ENCODE measurements around the gene SLC66A3.

Gene SLC66A3

GRCh38 chr2:11142987-11143386, 12.3 kb upstream of the SLC66A3 start:
- Histone ChIP-seq H2AFZ (ENCODE audit: low read depth, low read length) (no peak overlapping the region), H3K9me3 (ENCODE audit: insufficient read depth, low read length, severe bottlenecking) (no peaks in the 10 kb centered on the region), H3K36me3 (ENCODE audit: insufficient read depth, low read length) (no peaks in the 10 kb centered on the region), H3K9ac (ENCODE audit: low read depth, low read length) (no peak overlapping the region), H3K79me2 (ENCODE audit: insufficient read depth, low read length) (no peaks in the 10 kb centered on the region), H3K4me1 (ENCODE audit: insufficient read depth, low read length) (no peaks in the 10 kb centered on the region), H3K4me3 (ENCODE audit: low read depth in 1 of 2, low read length in 2 of 2) (no peak overlapping the region), H4K20me1 (ENCODE audit: insufficient read depth, low read length) (no peaks in the 10 kb centered on the region), H3K4me2 (ENCODE audit: insufficient read depth, low read length) (no peak overlapping the region), H3K27me3 (ENCODE audit: insufficient read depth, low read length, poor library complexity) (peaks cover 15% of the 10 kb centered on the region), H3K27ac (ENCODE audit: low read length) (no peak overlapping the region)
- DNase-seq (no peak), ATAC-seq (ENCODE audit: insufficient read depth, low read depth) (no peak)
- no peak for TF ChIP-seq EZH2 (IDR thresholded peaks at IDR 0.05; ENCODE audit: borderline replicate concordance, low read depth, low read length, severe bottlenecking)
- TF ChIP-seq CTCF (IDR thresholded peaks at IDR 0.05; ENCODE audit: borderline replicate concordance, extremely low read depth, low read length, poor library complexity, severe bottlenecking) = no peak

- Histone ChIP-seq H3K4me2 (ENCODE audit: insufficient read depth, low read length) (no peak overlapping the region), H3K27me3 (ENCODE audit: insufficient read depth, low read length, poor library complexity) (peaks cover 15% of the 10 kb centered on the region), H3K4me1 (ENCODE audit: insufficient read depth, low read length) (no peaks in the 10 kb centered on the region), H3K27ac (ENCODE audit: low read length) (no peak overlapping the region), H3K4me3 (ENCODE audit: low read depth in 1 of 2, low read length in 2 of 2) (no peak overlapping the region), H3K79me2 (ENCODE audit: insufficient read depth, low read length) (no peaks in the 10 kb centered on the region), H4K20me1 (ENCODE audit: insufficient read depth, low read length) (no peaks in the 10 kb centered on the region), H3K36me3 (ENCODE audit: insufficient read depth, low read length) (no peaks in the 10 kb centered on the region), H2AFZ (ENCODE audit: low read depth, low read length) (no peak overlapping the region), H3K9me3 (ENCODE audit: insufficient read depth, low read length, severe bottlenecking) (no peaks in the 10 kb centered on the region), H3K9ac (ENCODE audit: low read depth, low read length) (no peak overlapping the region)
- no peak for ATAC-seq (ENCODE audit: insufficient read depth, low read depth)
- no peak for DNase-seq
- TF ChIP-seq CTCF (IDR thresholded peaks at IDR 0.05; ENCODE audit: borderline replicate concordance, extremely low read depth, low read length, poor library complexity, severe bottlenecking) (no peak), EZH2 (IDR thresholded peaks at IDR 0.05; ENCODE audit: borderline replicate concordance, low read depth, low read length, severe bottlenecking) (no peak)
Observed at GRCh38 chr2:11144077-11144737, 11.1 kb upstream of the SLC66A3 start.

GRCh38 chr2:11144738-11145079, 10.6 kb upstream of the SLC66A3 start:
- no peak for DNase-seq
- H2AFZ ChIP-seq (ENCODE audit: low read depth, low read length) = no peak overlapping the region
- no peaks in the 10 kb centered on the region for H4K20me1 ChIP-seq (ENCODE audit: insufficient read depth, low read length)
- H3K4me1 ChIP-seq (ENCODE audit: insufficient read depth, low read length) = no peaks in the 10 kb centered on the region
- no peaks in the 10 kb centered on the region for H3K79me2 ChIP-seq (ENCODE audit: insufficient read depth, low read length)
- no peak for ATAC-seq (ENCODE audit: insufficient read depth, low read depth)
- H3K4me3 ChIP-seq (ENCODE audit: low read depth in 1 of 2, low read length in 2 of 2) = no peak overlapping the region
- no peak overlapping the region for H3K9ac ChIP-seq (ENCODE audit: low read depth, low read length)
- no peak overlapping the region for H3K27ac ChIP-seq (ENCODE audit: low read length)
- peaks cover 15% of the 10 kb centered on the region for H3K27me3 ChIP-seq (ENCODE audit: insufficient read depth, low read length, poor library complexity)
- TF ChIP-seq EZH2 (IDR thresholded peaks at IDR 0.05; ENCODE audit: borderline replicate concordance, low read depth, low read length, severe bottlenecking) (no peak), CTCF (IDR thresholded peaks at IDR 0.05; ENCODE audit: borderline replicate concordance, extremely low read depth, low read length, poor library complexity, severe bottlenecking) (no peak)
- H3K4me2 ChIP-seq (ENCODE audit: insufficient read depth, low read length) = no peak overlapping the region
- H3K36me3 ChIP-seq (ENCODE audit: insufficient read depth, low read length) = no peaks in the 10 kb centered on the region
- no peaks in the 10 kb centered on the region for H3K9me3 ChIP-seq (ENCODE audit: insufficient read depth, low read length, severe bottlenecking)
